GDM1 (cell line): ENCODE results near the gene LRRC73.
"Not testable (repeated sequence)": the region's sequence is repeated elsewhere in the genome, so short reads cannot be mapped to it uniquely, and the experiment has no call there.

Experiments used
- DNase-seq: peaks from one replicate; lab custom pipeline; 2025; lab: John Stamatoyannopoulos, UW

The LRRC73 gene

DNA sequence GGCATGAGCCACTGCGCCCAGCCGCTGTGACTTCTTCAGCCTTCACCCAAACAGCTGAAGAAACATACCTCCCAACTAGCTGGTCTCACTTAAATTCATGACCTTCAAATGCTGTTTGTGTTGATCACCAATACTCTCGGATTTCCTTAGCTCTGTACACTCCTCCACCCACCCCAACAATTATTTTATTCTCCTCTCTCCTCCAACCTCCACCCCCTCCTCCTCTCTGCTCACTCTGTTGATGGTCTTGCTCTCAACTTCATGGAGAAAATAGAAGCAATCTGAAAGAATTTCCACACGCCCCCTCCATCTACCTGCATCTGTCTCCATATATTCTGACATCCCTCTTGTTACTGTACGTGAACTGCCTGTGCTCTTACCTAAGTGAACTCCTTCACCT, 48.2 kb downstream of the LRRC73 start:
- DNase-seq: no peak

DNA sequence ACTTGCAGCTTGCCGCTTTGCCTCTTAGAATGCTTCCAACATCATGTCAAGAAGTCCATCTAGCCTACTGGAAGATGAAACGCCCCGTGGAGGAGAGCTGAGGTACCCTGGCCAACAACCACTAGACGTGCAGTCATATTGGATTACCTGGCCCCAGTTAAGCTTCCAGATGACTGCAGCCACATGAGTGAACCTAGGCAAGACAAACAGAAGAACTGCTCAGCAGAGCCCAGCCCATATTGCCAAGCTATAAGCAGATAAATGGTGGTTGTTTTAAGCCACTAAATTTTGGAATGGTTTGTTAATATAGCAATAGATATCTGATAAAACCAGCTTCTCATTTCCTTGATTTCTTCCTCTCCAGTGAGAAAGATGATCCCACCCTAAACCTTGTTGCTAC, 50.1 kb downstream of the LRRC73 start:
- no peak for DNase-seq

DNA sequence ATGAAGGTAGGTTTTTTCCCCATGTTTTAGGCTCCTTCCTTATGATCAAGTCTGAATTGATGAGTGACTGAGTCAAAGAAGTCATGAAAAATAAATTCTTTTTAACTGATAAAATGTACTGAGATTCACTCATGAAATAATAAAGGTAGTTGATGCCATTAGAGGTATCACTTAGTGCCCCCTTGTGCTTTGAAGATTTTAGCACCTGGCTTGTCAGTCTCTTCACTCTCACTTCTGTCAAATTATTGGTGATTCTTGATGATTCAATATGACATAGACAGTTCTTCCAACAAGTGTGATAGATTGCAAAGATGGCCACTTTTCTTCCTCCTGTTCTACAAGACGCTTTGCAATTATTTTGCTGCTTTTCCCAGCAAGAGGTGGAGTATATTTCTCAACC, 50.6 kb downstream of the LRRC73 start:
- no peak for DNase-seq

DNA sequence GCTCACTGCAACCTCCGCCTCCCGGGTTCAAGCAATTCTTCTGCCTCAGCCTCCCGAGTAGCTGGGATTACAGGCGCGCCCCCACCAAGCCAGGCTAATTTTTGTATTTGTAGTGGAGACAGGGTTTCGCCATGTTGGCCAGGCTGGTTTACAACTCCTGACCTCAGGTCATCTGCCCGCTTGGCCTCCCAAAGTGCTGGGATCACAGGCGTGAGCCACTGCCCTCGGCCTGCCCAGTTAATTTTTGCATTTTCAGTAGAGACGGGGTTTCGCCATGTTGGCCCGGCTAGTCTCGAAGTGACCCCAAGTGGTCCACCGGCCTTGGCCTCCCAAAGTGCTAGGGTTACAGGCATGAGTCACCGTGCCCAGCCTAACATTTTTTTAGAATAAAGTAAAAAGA, 52.0 kb downstream of the LRRC73 start:
- not testable (repeated sequence) for DNase-seq

DNA sequence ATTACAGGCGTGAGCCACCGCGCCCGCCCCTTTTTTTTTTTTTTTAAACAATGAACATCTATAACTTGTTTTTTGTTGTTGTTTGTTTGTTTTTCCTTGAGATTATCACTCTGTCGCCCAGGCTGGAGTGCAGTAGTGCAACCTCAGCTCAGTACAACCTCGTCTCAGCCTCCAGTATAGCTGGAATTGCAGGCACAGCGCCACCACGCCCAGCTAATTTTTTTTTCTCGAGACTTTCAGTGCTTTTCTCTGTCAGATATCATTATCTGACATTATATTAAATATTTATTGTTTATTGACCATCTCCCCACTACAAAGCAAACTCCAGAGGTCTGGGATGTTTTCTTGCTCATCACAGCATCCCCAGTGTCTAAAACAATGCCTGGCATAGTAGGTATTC, 52.5 kb downstream of the LRRC73 start:
- no peak for DNase-seq
